Astrocyte of the cerebellum (primary cell): ENCODE measurements around the gene RNF144B.

Experiments used
- DNase-seq: peaks from one replicate; pipeline ENCODE4 v3.0.0-alpha.2; 2011; ENCODE audit warnings: low read depth
- H3K4me3 ChIP-seq: 2 replicates; pipeline ENCODE4 v1.5.1; 2011; ENCODE audit warnings: mild to moderate bottlenecking, low read depth, low read length, moderate library complexity
- CTCF ChIP-seq: IDR thresholded peaks from 2 replicates; pipeline ENCODE4 v1.5.1; 2012; ENCODE audit warnings: low read length, low read depth, moderate library complexity, mild to moderate bottlenecking; ENCODE audit errors: missing control alignments
- in situ Hi-C: cut with HindIII; loops from 2 replicates; pipeline ENCODE4 v1.10.0; 2017; ENCODE audit warnings: low sequenced_read_pairs

Gene RNF144B

DNA sequence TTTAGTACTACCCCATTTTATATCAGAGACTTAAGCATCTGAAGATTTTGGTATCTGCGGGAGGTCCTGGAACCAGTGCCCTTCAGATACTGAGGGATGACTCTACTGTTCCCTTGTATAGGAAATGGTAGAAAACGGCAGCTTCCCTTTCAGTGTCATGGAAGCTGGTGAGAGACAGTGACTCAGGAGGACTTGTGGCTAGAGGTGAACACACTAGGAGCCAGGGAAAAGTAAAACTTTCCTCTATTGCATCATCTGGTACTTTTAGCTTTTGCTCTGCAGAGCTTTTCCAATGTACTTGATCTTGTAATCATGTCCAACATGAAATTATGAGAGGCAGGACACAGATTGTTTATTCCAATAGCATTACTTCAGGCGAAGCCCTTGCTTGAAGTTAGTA, 45.0 kb downstream of the RNF144B start:
- in situ Hi-C loops: no loop called here
- DNase-seq: no peak
- TF ChIP-seq CTCF: no peak
- no peak overlapping the region for H3K4me3 ChIP-seq

GRCh38 chr6:18432619-18433018, 45.5 kb downstream of the RNF144B start:
- no peak for TF ChIP-seq CTCF
- no peak for DNase-seq
- in situ Hi-C loops: no loop called here
- no peak overlapping the region for H3K4me3 ChIP-seq

DNA sequence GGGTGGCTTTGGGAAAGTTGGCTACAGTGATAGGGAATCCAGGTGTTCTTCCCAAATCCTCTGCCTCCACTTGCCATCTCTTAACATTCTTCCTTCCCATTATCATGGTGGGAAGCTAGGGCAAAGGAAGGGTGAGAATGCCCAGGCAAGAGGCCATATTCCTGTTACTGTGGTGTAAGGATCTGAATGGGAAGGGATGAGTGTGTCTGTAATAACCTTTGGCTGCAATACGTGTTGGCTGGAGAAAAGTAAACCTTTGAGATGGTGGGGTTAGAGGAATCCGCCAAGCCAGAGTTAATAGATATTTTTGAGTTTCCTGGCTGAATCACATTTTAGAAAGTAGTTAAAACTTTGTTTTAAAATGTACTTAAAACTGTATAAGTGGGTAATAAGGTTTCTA, 45.9 kb downstream of the RNF144B start:
- no peak overlapping the region for H3K4me3 ChIP-seq
- in situ Hi-C loops: no loop called here
- no peak for DNase-seq
- no peak for TF ChIP-seq CTCF

GRCh38 chr6:18436341-18436740, 49.2 kb downstream of the RNF144B start:
- no peak for TF ChIP-seq CTCF
- in situ Hi-C loops: no loop called here
- DNase-seq: no peak
- no peak overlapping the region for H3K4me3 ChIP-seq

DNA sequence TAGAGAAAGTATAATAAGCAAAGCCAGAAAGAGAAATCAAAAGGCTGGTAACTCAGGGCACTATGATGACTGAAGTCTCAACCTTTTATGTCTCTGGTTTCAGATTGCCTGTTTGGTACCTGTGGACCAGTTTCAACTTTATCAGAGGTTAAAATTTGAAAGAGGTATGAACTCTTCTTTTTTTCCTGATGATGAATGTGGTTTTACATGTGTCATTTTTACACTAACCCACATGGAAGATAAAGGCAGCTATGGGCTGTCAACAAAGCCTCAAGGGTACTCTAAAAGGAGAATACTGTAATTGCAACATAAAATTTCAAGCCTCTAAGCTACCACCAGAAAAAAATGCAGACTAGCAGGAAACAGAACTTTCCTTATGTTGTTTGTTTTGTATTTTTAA, 52.4 kb downstream of the RNF144B start:
- in situ Hi-C loops: no loop called here

DNA sequence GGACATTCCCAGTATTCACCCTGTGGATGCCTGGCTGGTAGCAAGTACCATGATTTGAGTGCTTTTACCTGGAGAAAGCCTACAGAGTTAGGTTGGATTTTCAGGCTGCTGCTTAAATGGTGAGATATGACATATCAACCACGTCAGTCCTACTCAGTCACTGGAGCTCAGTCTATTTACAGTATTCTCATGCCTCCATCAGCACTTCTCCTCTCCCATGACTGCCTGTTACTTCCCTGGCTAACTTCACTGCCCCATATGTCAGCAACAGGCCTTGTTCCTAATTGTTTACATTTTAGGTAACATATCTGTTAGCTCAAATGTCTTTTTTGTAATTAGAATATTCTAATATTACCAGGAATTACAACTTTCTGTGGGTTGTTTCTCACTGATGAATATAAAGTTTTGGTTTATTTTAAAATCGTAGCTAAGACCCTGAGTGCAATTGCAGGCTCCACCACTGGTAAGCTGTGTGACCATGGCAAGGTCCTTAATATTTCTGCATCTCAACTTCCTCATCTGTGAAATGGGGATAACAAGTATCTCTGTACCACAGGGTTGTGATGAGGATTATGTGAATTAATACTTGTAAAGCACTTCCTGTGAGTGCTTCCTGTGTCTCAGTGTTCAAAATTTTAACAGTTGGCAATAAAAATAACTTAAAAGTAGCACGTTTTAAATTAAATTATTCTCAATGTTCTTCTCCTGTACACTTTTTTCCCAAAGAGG, 54.3 kb downstream of the RNF144B start:
- no peak for DNase-seq
- no peak for TF ChIP-seq CTCF
- no peak overlapping the region for H3K4me3 ChIP-seq
- in situ Hi-C loops: no loop called here

More for the DNA sequence above, 52.4 kb downstream of the RNF144B start:
- no peak for TF ChIP-seq CTCF
- no peak for DNase-seq
- H3K4me3 ChIP-seq: no peak overlapping the region
